Astrocyte (in vitro differentiated cells and primary cell): ENCODE results near the gene RABL3.

Experiments
- EZH2 ChIP-seq: IDR thresholded peaks from 2 replicates; pipeline ENCODE4 v1.6.1; 2012; ENCODE audit warnings: mild to moderate bottlenecking, low read length, inconsistent platforms; ENCODE audit not compliant: insufficient read depth
- TF ChIP-seq, protein P1 (sequence below): IDR thresholded peaks from 2 replicates; pipeline ENCODE4 v1.5.1; 2011; ENCODE audit warnings: low read depth, mild to moderate bottlenecking, inconsistent platforms, low read length, moderate library complexity; ENCODE audit not compliant: insufficient read depth

DNA sequence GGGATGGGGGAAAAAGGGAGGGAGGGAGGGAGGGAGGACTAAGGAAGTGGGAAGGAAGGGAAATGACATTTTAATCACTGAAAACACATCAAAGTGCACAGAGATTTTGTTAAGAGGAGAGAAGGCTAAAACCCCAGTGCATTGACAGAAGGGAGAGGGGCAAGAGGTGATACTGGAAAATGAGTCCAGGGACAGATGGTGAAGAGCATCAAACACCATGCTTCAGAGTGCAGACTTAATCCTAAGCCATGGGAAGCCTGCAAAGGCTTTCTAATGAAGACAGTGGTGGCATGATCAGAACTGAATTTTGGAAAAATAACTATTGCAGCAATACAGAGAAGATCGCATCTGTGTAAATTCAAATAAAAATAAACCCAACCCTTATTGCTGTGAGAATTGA lies 102.1 kb downstream of the RABL3 start:
- TF ChIP-seq, protein P1, sequence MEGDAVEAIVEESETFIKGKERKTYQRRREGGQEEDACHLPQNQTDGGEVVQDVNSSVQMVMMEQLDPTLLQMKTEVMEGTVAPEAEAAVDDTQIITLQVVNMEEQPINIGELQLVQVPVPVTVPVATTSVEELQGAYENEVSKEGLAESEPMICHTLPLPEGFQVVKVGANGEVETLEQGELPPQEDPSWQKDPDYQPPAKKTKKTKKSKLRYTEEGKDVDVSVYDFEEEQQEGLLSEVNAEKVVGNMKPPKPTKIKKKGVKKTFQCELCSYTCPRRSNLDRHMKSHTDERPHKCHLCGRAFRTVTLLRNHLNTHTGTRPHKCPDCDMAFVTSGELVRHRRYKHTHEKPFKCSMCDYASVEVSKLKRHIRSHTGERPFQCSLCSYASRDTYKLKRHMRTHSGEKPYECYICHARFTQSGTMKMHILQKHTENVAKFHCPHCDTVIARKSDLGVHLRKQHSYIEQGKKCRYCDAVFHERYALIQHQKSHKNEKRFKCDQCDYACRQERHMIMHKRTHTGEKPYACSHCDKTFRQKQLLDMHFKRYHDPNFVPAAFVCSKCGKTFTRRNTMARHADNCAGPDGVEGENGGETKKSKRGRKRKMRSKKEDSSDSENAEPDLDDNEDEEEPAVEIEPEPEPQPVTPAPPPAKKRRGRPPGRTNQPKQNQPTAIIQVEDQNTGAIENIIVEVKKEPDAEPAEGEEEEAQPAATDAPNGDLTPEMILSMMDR, result no peak
- no peak for TF ChIP-seq EZH2
